ENCODE measurements around the gene MADCAM1. TPM values are rescaled to one million over a fixed set of nuclear protein-coding genes. Genes with fewer than 3 reads are reported as not detected.

Gene MADCAM1
- total and polyA plus RNA-seq, 2 donors = 0.34 to 1.3 TPM

GRCh38 chr19:532561-533363 is 36.5 kb downstream of the MADCAM1 start:
- H3K4me1 ChIP-seq (ENCODE audit: insufficient read depth) = peaks cover 2% of the 10 kb centered on the region
- under 1% methylated on average over 47 of the region's 47 CpGs for WGBS
- H3K36me3 ChIP-seq (ENCODE audit: insufficient read depth) = peaks cover 4% of the 10 kb centered on the region
- peak overlapping the region; percentile 83 for H3K27ac ChIP-seq (ENCODE audit: low read depth)
- peak overlapping the region; percentile 79 for H3K4me3 ChIP-seq (ENCODE audit: low read depth, low read length)
- DNase-seq (ENCODE audit: extremely low spot score) = no peak

GRCh38 chr19:533364-534058 is 37.2 kb downstream of the MADCAM1 start:
- Histone ChIP-seq H3K4me3 (ENCODE audit: low read depth, low read length) (peak overlapping the region; percentile 79), H3K27ac (ENCODE audit: low read depth) (peak overlapping the region; percentile 54), H3K4me1 (ENCODE audit: insufficient read depth) (peaks cover 2% of the 10 kb centered on the region), H3K36me3 (ENCODE audit: insufficient read depth) (peaks cover 4% of the 10 kb centered on the region)
- DNase-seq (ENCODE audit: extremely low spot score) = no peak
- WGBS = 22% methylated on average over 25 of the region's 25 CpGs

GRCh38 chr19:534088-534487 is 37.8 kb downstream of the MADCAM1 start:
- H3K27ac ChIP-seq (ENCODE audit: low read depth) = peak overlapping the region; percentile 54
- no peak for DNase-seq (ENCODE audit: extremely low spot score)
- peaks cover 2% of the 10 kb centered on the region for H3K4me1 ChIP-seq (ENCODE audit: insufficient read depth)

GRCh38 chr19:535017-535835 is 38.9 kb downstream of the MADCAM1 start:
- Histone ChIP-seq H3K4me3 (ENCODE audit: low read depth, low read length) (no peak overlapping the region), H3K36me3 (ENCODE audit: insufficient read depth) (peaks cover 10% of the 10 kb centered on the region), H3K4me1 (ENCODE audit: insufficient read depth) (peaks cover 2% of the 10 kb centered on the region), H3K27ac (ENCODE audit: low read depth) (no peak overlapping the region)
- 75% methylated on average over 16 of the region's 16 CpGs for WGBS
- DNase-seq (ENCODE audit: extremely low spot score) = no peak

More at GRCh38 chr19:534088-534487, 37.8 kb downstream of the MADCAM1 start:
- Histone ChIP-seq H3K4me3 (ENCODE audit: low read depth, low read length) (no peak overlapping the region), H3K36me3 (ENCODE audit: insufficient read depth) (peaks cover 6% of the 10 kb centered on the region)
- 79% methylated on average over 14 of the region's 14 CpGs for WGBS

GRCh38 chr19:536031-536880 is 40.0 kb downstream of the MADCAM1 start:
- Histone ChIP-seq H3K27ac (ENCODE audit: low read depth) (no peak overlapping the region), H3K4me3 (ENCODE audit: low read depth, low read length) (no peak overlapping the region), H3K4me1 (ENCODE audit: insufficient read depth) (peaks cover 2% of the 10 kb centered on the region), H3K36me3 (ENCODE audit: insufficient read depth) (peaks cover 13% of the 10 kb centered on the region)
- DNase-seq (ENCODE audit: extremely low spot score) = no peak
- 89% methylated on average over 55 of the region's 55 CpGs for WGBS

- DNase-seq (ENCODE audit: extremely low spot score) = no peak
These were observed 40.7 kb downstream of the MADCAM1 start for GRCh38 chr19:536881-537404.

GRCh38 chr19:538641-539428 is 42.5 kb downstream of the MADCAM1 start:
- Histone ChIP-seq H3K27ac (ENCODE audit: low read depth) (no peak overlapping the region), H3K4me1 (ENCODE audit: insufficient read depth) (peaks cover 2% of the 10 kb centered on the region), H3K36me3 (ENCODE audit: insufficient read depth) (peaks cover 15% of the 10 kb centered on the region), H3K4me3 (ENCODE audit: low read depth, low read length) (no peak overlapping the region)
- no peak for DNase-seq (ENCODE audit: extremely low spot score)
- 87% methylated on average over 40 of the region's 40 CpGs for WGBS

More at GRCh38 chr19:536881-537404, 40.7 kb downstream of the MADCAM1 start:
- Histone ChIP-seq H3K4me1 (ENCODE audit: insufficient read depth) (peaks cover 2% of the 10 kb centered on the region), H3K4me3 (ENCODE audit: low read depth, low read length) (no peak overlapping the region), H3K27ac (ENCODE audit: low read depth) (no peak overlapping the region), H3K36me3 (ENCODE audit: insufficient read depth) (peaks cover 15% of the 10 kb centered on the region)
- WGBS = 95% methylated on average over 26 of the region's 26 CpGs

- WGBS = 85% methylated on average over 30 of the region's 30 CpGs
- Histone ChIP-seq H3K36me3 (ENCODE audit: insufficient read depth) (peaks cover 15% of the 10 kb centered on the region), H3K27ac (ENCODE audit: low read depth) (no peak overlapping the region), H3K4me1 (ENCODE audit: insufficient read depth) (no peaks in the 10 kb centered on the region), H3K4me3 (ENCODE audit: low read depth, low read length) (no peak overlapping the region)
- DNase-seq (ENCODE audit: extremely low spot score) = no peak
These were observed 43.2 kb downstream of the MADCAM1 start for GRCh38 chr19:539429-540030.

GRCh38 chr19:540867-541637 is 44.8 kb downstream of the MADCAM1 start:
- no peak for DNase-seq (ENCODE audit: extremely low spot score)
- 89% methylated on average over 51 of the region's 51 CpGs for WGBS
- peaks cover 15% of the 10 kb centered on the region for H3K36me3 ChIP-seq (ENCODE audit: insufficient read depth)
- H3K4me1 ChIP-seq (ENCODE audit: insufficient read depth) = no peaks in the 10 kb centered on the region
- no peak overlapping the region for H3K4me3 ChIP-seq (ENCODE audit: low read depth, low read length)
- no peak overlapping the region for H3K27ac ChIP-seq (ENCODE audit: low read depth)

GRCh38 chr19:541699-542098 is 45.4 kb downstream of the MADCAM1 start:
- 84% methylated on average over 26 of the region's 26 CpGs for WGBS
- peaks cover 15% of the 10 kb centered on the region for H3K36me3 ChIP-seq (ENCODE audit: insufficient read depth)
- no peak overlapping the region for H3K4me3 ChIP-seq (ENCODE audit: low read depth, low read length)

GRCh38 chr19:542173-542866 is 46.0 kb downstream of the MADCAM1 start:
- H3K36me3 ChIP-seq (ENCODE audit: insufficient read depth) = peaks cover 11% of the 10 kb centered on the region
- H3K4me3 ChIP-seq (ENCODE audit: low read depth, low read length) = no peak overlapping the region
- H3K4me1 ChIP-seq (ENCODE audit: insufficient read depth) = no peaks in the 10 kb centered on the region
- WGBS = 90% methylated on average over 34 of the region's 34 CpGs
- DNase-seq (ENCODE audit: extremely low spot score) = no peak
- H3K27ac ChIP-seq (ENCODE audit: low read depth) = no peak overlapping the region

More at GRCh38 chr19:541699-542098, 45.4 kb downstream of the MADCAM1 start:
- no peak for DNase-seq (ENCODE audit: extremely low spot score)
- no peaks in the 10 kb centered on the region for H3K4me1 ChIP-seq (ENCODE audit: insufficient read depth)
- no peak overlapping the region for H3K27ac ChIP-seq (ENCODE audit: low read depth)
